ENCODE data around the gene APOA1.

The APOA1 gene

GRCh38 chr11:116832350-116833290 lies 4.8 kb downstream of the APOA1 start:
- TF ChIP-seq, protein P1, sequence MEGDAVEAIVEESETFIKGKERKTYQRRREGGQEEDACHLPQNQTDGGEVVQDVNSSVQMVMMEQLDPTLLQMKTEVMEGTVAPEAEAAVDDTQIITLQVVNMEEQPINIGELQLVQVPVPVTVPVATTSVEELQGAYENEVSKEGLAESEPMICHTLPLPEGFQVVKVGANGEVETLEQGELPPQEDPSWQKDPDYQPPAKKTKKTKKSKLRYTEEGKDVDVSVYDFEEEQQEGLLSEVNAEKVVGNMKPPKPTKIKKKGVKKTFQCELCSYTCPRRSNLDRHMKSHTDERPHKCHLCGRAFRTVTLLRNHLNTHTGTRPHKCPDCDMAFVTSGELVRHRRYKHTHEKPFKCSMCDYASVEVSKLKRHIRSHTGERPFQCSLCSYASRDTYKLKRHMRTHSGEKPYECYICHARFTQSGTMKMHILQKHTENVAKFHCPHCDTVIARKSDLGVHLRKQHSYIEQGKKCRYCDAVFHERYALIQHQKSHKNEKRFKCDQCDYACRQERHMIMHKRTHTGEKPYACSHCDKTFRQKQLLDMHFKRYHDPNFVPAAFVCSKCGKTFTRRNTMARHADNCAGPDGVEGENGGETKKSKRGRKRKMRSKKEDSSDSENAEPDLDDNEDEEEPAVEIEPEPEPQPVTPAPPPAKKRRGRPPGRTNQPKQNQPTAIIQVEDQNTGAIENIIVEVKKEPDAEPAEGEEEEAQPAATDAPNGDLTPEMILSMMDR (IDR thresholded peaks at IDR 0.05), result no peak

- TF ChIP-seq, protein P1 (IDR thresholded peaks at IDR 0.05), result no peak
These were observed 5.6 kb downstream of the APOA1 start for GRCh38 chr11:116831790-116832349.

DNA sequence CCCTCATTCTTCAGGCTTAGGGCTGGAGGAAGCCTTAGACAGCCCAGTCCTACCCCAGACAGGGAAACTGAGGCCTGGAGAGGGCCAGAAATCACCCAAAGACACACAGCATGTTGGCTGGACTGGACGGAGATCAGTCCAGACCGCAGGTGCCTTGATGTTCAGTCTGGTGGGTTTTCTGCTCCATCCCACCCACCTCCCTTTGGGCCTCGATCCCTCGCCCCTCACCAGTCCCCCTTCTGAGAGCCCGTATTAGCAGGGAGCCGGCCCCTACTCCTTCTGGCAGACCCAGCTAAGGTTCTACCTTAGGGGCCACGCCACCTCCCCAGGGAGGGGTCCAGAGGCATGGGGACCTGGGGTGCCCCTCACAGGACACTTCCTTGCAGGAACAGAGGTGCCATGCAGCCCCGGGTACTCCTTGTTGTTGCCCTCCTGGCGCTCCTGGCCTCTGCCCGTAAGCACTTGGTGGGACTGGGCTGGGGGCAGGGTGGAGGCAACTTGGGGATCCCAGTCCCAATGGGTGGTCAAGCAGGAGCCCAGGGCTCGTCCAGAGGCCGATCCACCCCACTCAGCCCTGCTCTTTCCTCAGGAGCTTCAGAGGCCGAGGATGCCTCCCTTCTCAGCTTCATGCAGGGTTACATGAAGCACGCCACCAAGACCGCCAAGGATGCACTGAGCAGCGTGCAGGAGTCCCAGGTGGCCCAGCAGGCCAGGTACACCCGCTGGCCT lies 7.1 kb downstream of the APOA1 start:
- TF ChIP-seq, protein P1 (IDR thresholded peaks at IDR 0.05), result no peak

GRCh38 chr11:116829525-116830183 lies 7.8 kb downstream of the APOA1 start, which contains the start of gene APOC3:
Gene APOC3, plus strand, starts transcription at chr11:116829907. Its CDS starts 676 bp downstream, at chr11:116830583.
- TF ChIP-seq, protein P1 (IDR thresholded peaks at IDR 0.05), result no peak

GRCh38 chr11:116828632-116829524 lies 8.5 kb downstream of the APOA1 start:
- TF ChIP-seq, protein P1 (IDR thresholded peaks at IDR 0.05), result no peak

- TF ChIP-seq, protein P1 (IDR thresholded peaks at IDR 0.05), result no peak
These were observed 10.0 kb downstream of the APOA1 start for GRCh38 chr11:116827461-116827860.

Measured in LNCAP (cell line).